Measurements from ENCODE around the gene HRC. TPM values are rescaled to one million over a fixed set of nuclear protein-coding genes. Genes with fewer than 3 reads are reported as not detected.

Gene HRC
- polyA plus RNA-seq, 1 of the 3 experiments (the other 2 are of a cell fraction), result not detected

DNA sequence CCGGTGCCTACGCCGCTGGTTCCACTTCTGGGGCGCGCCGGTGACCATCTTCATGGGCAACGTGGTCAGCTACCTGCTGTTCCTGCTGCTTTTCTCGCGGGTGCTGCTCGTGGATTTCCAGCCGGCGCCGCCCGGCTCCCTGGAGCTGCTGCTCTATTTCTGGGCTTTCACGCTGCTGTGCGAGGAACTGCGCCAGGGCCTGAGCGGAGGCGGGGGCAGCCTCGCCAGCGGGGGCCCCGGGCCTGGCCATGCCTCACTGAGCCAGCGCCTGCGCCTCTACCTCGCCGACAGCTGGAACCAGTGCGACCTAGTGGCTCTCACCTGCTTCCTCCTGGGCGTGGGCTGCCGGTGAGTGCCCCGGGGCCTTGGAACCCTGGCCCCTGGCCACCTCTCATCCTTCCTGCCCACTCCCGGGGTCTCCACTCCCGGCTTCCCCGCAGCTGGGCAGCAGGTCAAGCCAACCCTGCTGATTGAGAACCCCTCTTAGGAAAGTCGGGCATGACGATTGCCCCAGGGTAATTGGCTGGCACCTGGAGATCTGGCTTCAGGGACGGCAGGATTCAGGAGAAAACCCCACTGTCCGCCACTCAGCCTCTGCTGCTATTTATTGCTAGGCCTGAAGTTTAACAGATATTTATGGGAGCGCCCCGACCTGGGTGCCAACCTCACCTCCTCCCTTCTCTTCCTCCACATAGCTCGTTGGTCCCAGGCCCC is 41.5 kb upstream of the HRC start:
- no peaks in the 10 kb centered on the region for H4K20me1 ChIP-seq (ENCODE audit: insufficient read depth)
- H3K79me2 ChIP-seq (ENCODE audit: insufficient read depth), result no peaks in the 10 kb centered on the region
- H3K4me2 ChIP-seq, result no peak overlapping the region
- peaks cover 3 to 39% of the 10 kb centered on the region in 2 experiments for H3K36me3 ChIP-seq (replicated peaks in 1 of 2; ENCODE audit: control insufficient read depth in 1 of 2, insufficient read depth in 2 of 2, low read length in 1 of 2)
- no peaks in the 10 kb centered on the region; a peak in 1 of 4 replicates for H3K4me1 ChIP-seq (ENCODE audit: control insufficient read depth in 1 of 2, insufficient read depth in 2 of 2, low read depth in 1 of 2, low read length in 1 of 2)
- no peaks in the 10 kb centered on the region for H3K9me2 ChIP-seq
- no peaks in the 10 kb centered on the region for H3K9me3 ChIP-seq
- TF ChIP-seq, protein P1, sequence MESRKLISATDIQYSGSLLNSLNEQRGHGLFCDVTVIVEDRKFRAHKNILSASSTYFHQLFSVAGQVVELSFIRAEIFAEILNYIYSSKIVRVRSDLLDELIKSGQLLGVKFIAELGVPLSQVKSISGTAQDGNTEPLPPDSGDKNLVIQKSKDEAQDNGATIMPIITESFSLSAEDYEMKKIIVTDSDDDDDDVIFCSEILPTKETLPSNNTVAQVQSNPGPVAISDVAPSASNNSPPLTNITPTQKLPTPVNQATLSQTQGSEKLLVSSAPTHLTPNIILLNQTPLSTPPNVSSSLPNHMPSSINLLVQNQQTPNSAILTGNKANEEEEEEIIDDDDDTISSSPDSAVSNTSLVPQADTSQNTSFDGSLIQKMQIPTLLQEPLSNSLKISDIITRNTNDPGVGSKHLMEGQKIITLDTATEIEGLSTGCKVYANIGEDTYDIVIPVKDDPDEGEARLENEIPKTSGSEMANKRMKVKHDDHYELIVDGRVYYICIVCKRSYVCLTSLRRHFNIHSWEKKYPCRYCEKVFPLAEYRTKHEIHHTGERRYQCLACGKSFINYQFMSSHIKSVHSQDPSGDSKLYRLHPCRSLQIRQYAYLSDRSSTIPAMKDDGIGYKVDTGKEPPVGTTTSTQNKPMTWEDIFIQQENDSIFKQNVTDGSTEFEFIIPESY (IDR thresholded peaks at IDR 0.05; ENCODE audit: borderline replicate concordance, low read depth), result no peak
- TF ChIP-seq MEF2A (IDR thresholded peaks at IDR 0.05; ENCODE audit: borderline replicate concordance, low read depth) (no peak), JUND (IDR thresholded peaks at IDR 0.05) (no peak)
- ChIA-PET CTCF (interaction anchor here (1.3 to 5.9 kb wide), 6 partner anchors 13 to 226 kb away, joined by 3 to 64 read pairs (median 19); no protein-coding TSS in a partner anchor), POLR2A (no interaction called here)
- H3K27me3 ChIP-seq (ENCODE audit: insufficient read depth), result no peaks in the 10 kb centered on the region
- no peak overlapping the region for H3K27ac ChIP-seq (ENCODE audit: low read depth in 2 of 2, low read length in 1 of 2)
- no peak overlapping the region for H2AFZ ChIP-seq (ENCODE audit: low read depth)
- 87% methylated on average over 33 of the region's 40 CpGs for WGBS (ENCODE audit: low lambda C conversion rate)
- no peak overlapping the region for H3K9ac ChIP-seq
- peaks cover 31% of the 10 kb centered on the region for H3F3A ChIP-seq (replicated peaks; ENCODE audit: insufficient read depth)
- H3K4me3 ChIP-seq (ENCODE audit: low read depth in 2 of 2, low read length in 1 of 2), result no peak overlapping the region
- DNase-seq, result no peak

DNA sequence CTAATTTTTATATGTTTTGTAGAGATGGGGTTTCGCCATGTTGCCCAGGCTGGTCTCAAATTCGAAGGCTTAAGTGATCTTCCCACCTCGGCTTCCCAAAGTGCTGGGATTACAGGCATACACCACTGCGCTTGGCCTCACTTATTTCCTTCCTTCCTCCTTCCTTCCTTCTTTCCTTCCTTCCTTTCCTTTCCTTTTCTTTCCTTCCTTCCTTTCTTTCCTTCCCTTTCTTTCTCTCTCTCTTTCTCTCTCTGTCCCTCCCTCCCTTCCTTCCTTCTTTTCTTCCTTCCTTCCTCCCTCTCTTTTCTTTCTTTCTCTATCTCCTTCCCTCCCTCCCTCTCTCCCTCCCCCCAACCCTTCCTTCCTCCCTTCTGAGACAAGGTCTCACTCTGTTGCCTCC is 39.2 kb upstream of the HRC start:
- no peak for TF ChIP-seq TCF12 (IDR thresholded peaks at IDR 0.05)
- TF ChIP-seq, protein P2, sequence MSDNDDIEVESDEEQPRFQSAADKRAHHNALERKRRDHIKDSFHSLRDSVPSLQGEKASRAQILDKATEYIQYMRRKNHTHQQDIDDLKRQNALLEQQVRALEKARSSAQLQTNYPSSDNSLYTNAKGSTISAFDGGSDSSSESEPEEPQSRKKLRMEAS (IDR thresholded peaks at IDR 0.05; ENCODE audit: low read depth), result no peak
- no peak for TF ChIP-seq FOSL2 (IDR thresholded peaks at IDR 0.05; ENCODE audit: borderline replicate concordance, low read depth)
- TF ChIP-seq NRF1 (IDR thresholded peaks at IDR 0.05; ENCODE audit: low read depth, low read length), result no peak
- TF ChIP-seq, protein P3, sequence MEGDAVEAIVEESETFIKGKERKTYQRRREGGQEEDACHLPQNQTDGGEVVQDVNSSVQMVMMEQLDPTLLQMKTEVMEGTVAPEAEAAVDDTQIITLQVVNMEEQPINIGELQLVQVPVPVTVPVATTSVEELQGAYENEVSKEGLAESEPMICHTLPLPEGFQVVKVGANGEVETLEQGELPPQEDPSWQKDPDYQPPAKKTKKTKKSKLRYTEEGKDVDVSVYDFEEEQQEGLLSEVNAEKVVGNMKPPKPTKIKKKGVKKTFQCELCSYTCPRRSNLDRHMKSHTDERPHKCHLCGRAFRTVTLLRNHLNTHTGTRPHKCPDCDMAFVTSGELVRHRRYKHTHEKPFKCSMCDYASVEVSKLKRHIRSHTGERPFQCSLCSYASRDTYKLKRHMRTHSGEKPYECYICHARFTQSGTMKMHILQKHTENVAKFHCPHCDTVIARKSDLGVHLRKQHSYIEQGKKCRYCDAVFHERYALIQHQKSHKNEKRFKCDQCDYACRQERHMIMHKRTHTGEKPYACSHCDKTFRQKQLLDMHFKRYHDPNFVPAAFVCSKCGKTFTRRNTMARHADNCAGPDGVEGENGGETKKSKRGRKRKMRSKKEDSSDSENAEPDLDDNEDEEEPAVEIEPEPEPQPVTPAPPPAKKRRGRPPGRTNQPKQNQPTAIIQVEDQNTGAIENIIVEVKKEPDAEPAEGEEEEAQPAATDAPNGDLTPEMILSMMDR (IDR thresholded peaks at IDR 0.05), result no peak
- TF ChIP-seq CHD2 (IDR thresholded peaks at IDR 0.05; ENCODE audit: low read length, partially characterized antibody), result no peak
- TF ChIP-seq YY1 (IDR thresholded peaks at IDR 0.05; ENCODE audit: low read depth), result no peak
- no peak for TF ChIP-seq ELF1 (IDR thresholded peaks at IDR 0.05)
- no peak overlapping the region for H3K4me3 ChIP-seq (ENCODE audit: low read depth in 2 of 2, low read length in 1 of 2)
- POLR2A ChIA-PET, result no interaction called here

More for the DNA sequence above, 39.2 kb upstream of the HRC start:
- H3K79me2 ChIP-seq (ENCODE audit: insufficient read depth), result no peaks in the 10 kb centered on the region
- H3K9me2 ChIP-seq, result no peaks in the 10 kb centered on the region
- WGBS (ENCODE audit: low lambda C conversion rate), result 80% methylated on average over 4 of the region's 4 CpGs
- peaks cover 10 to 41% of the 10 kb centered on the region in 2 experiments for H3K36me3 ChIP-seq (replicated peaks in 1 of 2; ENCODE audit: control insufficient read depth in 1 of 2, insufficient read depth in 2 of 2, low read length in 1 of 2)
- no peaks in the 10 kb centered on the region for H3K27me3 ChIP-seq (ENCODE audit: insufficient read depth)
- no peaks in the 10 kb centered on the region; a peak in 1 of 4 replicates for H3K4me1 ChIP-seq (ENCODE audit: control insufficient read depth in 1 of 2, insufficient read depth in 2 of 2, low read depth in 1 of 2, low read length in 1 of 2)
- DNase-seq, result no peak
- no peak overlapping the region for H3K27ac ChIP-seq (ENCODE audit: low read depth in 2 of 2, low read length in 1 of 2)
- CTCF ChIA-PET, result interaction anchor here (5.9 kb wide), 1 partner anchor 95 kb away, joined by 64 read pairs; no protein-coding TSS in a partner anchor
- H3K9me3 ChIP-seq, result no peaks in the 10 kb centered on the region
- H4K20me1 ChIP-seq (ENCODE audit: insufficient read depth), result no peaks in the 10 kb centered on the region
- no peak overlapping the region for H3K4me2 ChIP-seq
- H2AFZ ChIP-seq (ENCODE audit: low read depth), result no peak overlapping the region
- peaks cover 22% of the 10 kb centered on the region for H3F3A ChIP-seq (replicated peaks; ENCODE audit: insufficient read depth)
- no peak overlapping the region for H3K9ac ChIP-seq
